Endothelial cell of umbilical vein (primary cell): ENCODE data around the gene MOB3A. TPM values are rescaled to one million over a fixed set of nuclear protein-coding genes. Genes with fewer than 3 reads are reported as not detected.

ENCODE experiments used
- BruUV-seq: library from RNA; stranded (reverse); fragments of 400-500 nt; replicated peaks from 2 replicates; lab custom pipeline; 2021; lab: Mats Ljungman, UMichigan
- CTCF ChIA-PET: fragments of 300-600, 350-600 bp; sonication (Branson Sonifier 250); formaldehyde crosslinking; loops from one replicate; lab custom pipeline; 2021; ENCODE audit warnings: antibody characterized with exemption, inconsistent platforms; lab: Charles Lee
- POLR2A ChIA-PET: fragments of 300-600, 350-600 bp; sonication (Branson Sonifier 250); formaldehyde crosslinking; loops from one replicate; lab custom pipeline; 2021; ENCODE audit warnings: antibody characterized with exemption, inconsistent platforms; lab: Charles Lee
- DNase-seq: peaks from one replicate; pipeline ENCODE4 v3.0.0-alpha.2; 2011; ENCODE audit warnings: low read depth, low spot score
- FAIRE-seq: peaks from 2 replicates; lab custom pipeline; 2011; peaks lifted over from hg19 to GRCh38; lab: Jason Lieb, UNC
- H2AFZ ChIP-seq: 2 replicates; pipeline ENCODE4 v1.6.0; 2012; ENCODE audit warnings: low read depth, low read length, control low read depth, inconsistent platforms
- H3K27ac ChIP-seq: 2 replicates; pipeline ENCODE4 v1.5.1; 2011; ENCODE audit warnings: low read depth, mild to moderate bottlenecking, control low read depth, low read length, moderate library complexity; ENCODE audit not compliant: insufficient read depth
- H3K27me3 ChIP-seq, 2 experiments: 2 replicates each; pipeline versions ENCODE4 v1.6.0 to v1.6.1; 2011; ENCODE audit warnings: low read length in 2 of 2, mixed read lengths in 1 of 2; ENCODE audit not compliant: control insufficient read depth in 2 of 2, insufficient read depth in 2 of 2
- H3K36me3 ChIP-seq, 2 experiments: 2 replicates in 1 of 2; 3 replicates in 1 of 2; pipeline ENCODE4 v1.5.1; 2011; ENCODE audit warnings: low read length in 2 of 2, mild to moderate bottlenecking in 1 of 2, moderate library complexity in 1 of 2; ENCODE audit not compliant: control insufficient read depth in 2 of 2, insufficient read depth in 2 of 2; ENCODE audit errors: extremely low read depth in 1 of 2
- H3K4me1 ChIP-seq: 3 replicates; pipeline ENCODE4 v1.5.1; 2011; ENCODE audit warnings: mild to moderate bottlenecking, low read length; ENCODE audit not compliant: control insufficient read depth, insufficient read depth; ENCODE audit errors: extremely low read depth
- H3K4me2 ChIP-seq: 2 replicates; pipeline ENCODE4 v1.6.1; 2011; ENCODE audit warnings: low read length, control low read depth, mixed read lengths; ENCODE audit not compliant: insufficient read depth
- H3K4me3 ChIP-seq, 3 experiments: fragments of 200-600 bp in 1 of 3; sonication (generic), shearing (Covaris generic) in 1 of 3; replicated peaks in 1 of 3; 2 replicates each; pipeline ENCODE4 v1.5.1; 2011 to 2016; ENCODE audit warnings: control low read depth in 3 of 3, low read length in 3 of 3, mild to moderate bottlenecking in 2 of 3, inconsistent platforms in 1 of 3, low read depth in 1 of 3, moderate library complexity in 1 of 3; ENCODE audit not compliant: insufficient read depth in 1 of 3
- H3K79me2 ChIP-seq: 2 replicates; pipeline ENCODE4 v1.6.0; 2012; ENCODE audit warnings: low read length, inconsistent platforms; ENCODE audit not compliant: control insufficient read depth, insufficient read depth
- H3K9ac ChIP-seq: replicated peaks from 2 replicates; pipeline ENCODE3; 2011; ENCODE audit warnings: low read length, control low read depth; ENCODE audit not compliant: insufficient read depth; ENCODE audit errors: extremely low read depth
- H3K9me1 ChIP-seq: replicated peaks from 3 replicates; pipeline ENCODE4 v1.6.0; 2011; ENCODE audit warnings: mild to moderate bottlenecking, low read length; ENCODE audit not compliant: control insufficient read depth, insufficient read depth; ENCODE audit errors: extremely low read depth
- H3K9me3 ChIP-seq: replicated peaks from 2 replicates; pipeline ENCODE4 v1.5.1; 2012; ENCODE audit warnings: low read length, inconsistent platforms; ENCODE audit not compliant: control insufficient read depth, insufficient read depth
- H4K20me1 ChIP-seq: replicated peaks from 2 replicates; pipeline ENCODE3; 2011; ENCODE audit warnings: mild to moderate bottlenecking, low read length; ENCODE audit not compliant: control insufficient read depth, insufficient read depth; ENCODE audit errors: extremely low read depth
- FOS ChIP-seq: IDR thresholded peaks from 2 replicates; pipeline ENCODE4 v1.6.1; 2011; ENCODE audit warnings: mild to moderate bottlenecking, low read length, moderate library complexity, borderline replicate concordance; ENCODE audit not compliant: insufficient read depth
- GATA2 ChIP-seq: IDR thresholded peaks from 2 replicates; pipeline ENCODE4 v1.7.0; 2011; ENCODE audit warnings: low read depth, mild to moderate bottlenecking, moderate library complexity, mixed read lengths, low read length; ENCODE audit not compliant: insufficient read length, insufficient read depth
- JUN ChIP-seq: IDR thresholded peaks from 2 replicates; pipeline ENCODE4 v1.6.1; 2011; ENCODE audit warnings: borderline replicate concordance, low read depth; ENCODE audit not compliant: insufficient read length, insufficient read depth
- MYC ChIP-seq: IDR thresholded peaks from one replicate; pipeline ENCODE4 v1.6.1; 2011; ENCODE audit warnings: mild to moderate bottlenecking, low read depth, low read length
- POLR2A ChIP-seq: IDR thresholded peaks from 2 replicates; pipeline ENCODE4 v1.6.1; 2012; ENCODE audit warnings: low read depth, mild to moderate bottlenecking, control low read depth, low read length
- POLR2AphosphoS5 ChIP-seq: IDR thresholded peaks from 2 replicates; pipeline ENCODE4 v1.6.1; 2012; ENCODE audit warnings: low read depth, mild to moderate bottlenecking, control low read depth, low read length, moderate library complexity; ENCODE audit not compliant: insufficient read depth
- dilution Hi-C: fragments of 300-500 bp; cut with MboI; formaldehyde crosslinking; loops from one replicate; pipeline ENCODE4 v1.15.0; 2019; ENCODE audit warnings: low sequenced_read_pairs; ENCODE audit not compliant: extremely low pct_ligation_motif_present
- intact Hi-C: fragments of 100-400 bp; cut with micrococcal nuclease; formaldehyde crosslinking; loops from one replicate; pipeline ENCODE4 v1.10.0; 2022
- polyA plus RNA-seq, 4 experiments: library from polyadenylated mRNA; depleted of rRNA in 3 of 4; stranded (reverse) in 3 of 4; unstranded in 1 of 4; fragments of >200 nt; gene quantifications; 2 replicates each; pipeline versions ENCODE4 v1.2.1 to v1.2.3, GENCODE V29; 2011 to 2012; ENCODE audit warnings: missing spikeins in 1 of 4
- total RNA-seq: library from RNA; stranded (reverse); gene quantifications from 2 replicates; pipeline ENCODE4 v1.2.3, GENCODE V29; 2021
- TF ChIP-seq, protein P1 (sequence below), 2 donors: IDR thresholded peaks; 1 replicate in 1 of 2; 2 replicates in 1 of 2; pipeline ENCODE4 v1.5.1; 2011; ENCODE audit warnings: low read length in 2 of 2, mild to moderate bottlenecking in 2 of 2, moderate library complexity in 2 of 2, control low read depth in 1 of 2, inconsistent platforms in 1 of 2, low read depth in 1 of 2; ENCODE audit not compliant: insufficient read depth in 1 of 2; ENCODE audit errors: extremely low read depth in 1 of 2
- TF ChIP-seq, protein P2 (sequence below): IDR thresholded peaks from 2 replicates; pipeline ENCODE4 v1.6.1; 2011; ENCODE audit not compliant: insufficient read depth, insufficient read length

MOB3A gene
- total and polyA plus RNA-seq, 2 donors (not counting 3 experiments of a cell fraction or from before 2014, with no cell fraction given): 46.5 to 59.7 TPM

DNA sequence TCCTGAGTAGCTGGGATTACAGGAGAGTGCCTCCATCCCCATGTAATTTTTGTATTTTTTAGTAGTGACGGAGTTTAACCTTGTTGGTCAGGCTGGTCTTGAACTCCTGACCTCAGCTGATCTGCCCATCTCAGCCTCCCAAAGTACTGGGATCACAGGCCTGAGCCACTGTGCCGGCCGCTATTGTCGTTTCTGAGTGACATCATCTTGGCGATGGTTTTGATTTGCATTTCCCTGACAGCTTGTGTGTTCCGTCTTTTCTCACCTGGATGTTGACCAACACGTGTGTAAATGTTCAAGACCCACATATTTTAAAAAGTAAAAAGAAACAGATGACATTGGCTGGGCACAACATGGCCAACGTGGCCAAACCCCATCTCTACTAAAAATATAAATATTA lies 32.3 kb downstream of the MOB3A start:
- Histone ChIP-seq H3K9ac (no peak overlapping the region), H3K4me1 (peaks cover 25% of the 10 kb centered on the region), H3K36me3 (no peaks in the 10 kb centered on the region), H3K79me2 (no peaks in the 10 kb centered on the region), H2AFZ (no peak overlapping the region), H3K4me2 (no peak overlapping the region), H3K27me3 (no peaks in the 10 kb centered on the region), H4K20me1 (no peaks in the 10 kb centered on the region), H3K9me1 (no peaks in the 10 kb centered on the region), H3K27ac (no peak overlapping the region), H3K9me3 (no peaks in the 10 kb centered on the region), H3K4me3 (no peak overlapping the region)
- no peak for TF ChIP-seq POLR2A
- TF ChIP-seq FOS: no peak
- TF ChIP-seq MYC: no peak
- BruUV-seq: no TSS peak
- intact Hi-C loops: no loop called here
- FAIRE-seq: no peak
- ChIA-PET CTCF (interaction anchor here (1.5 kb wide), 1 partner anchor 9 kb away, joined by 4 read pairs; no protein-coding TSS in a partner anchor), POLR2A (no interaction called here)
- dilution Hi-C loops: no loop called here
- DNase-seq: no peak

DNA sequence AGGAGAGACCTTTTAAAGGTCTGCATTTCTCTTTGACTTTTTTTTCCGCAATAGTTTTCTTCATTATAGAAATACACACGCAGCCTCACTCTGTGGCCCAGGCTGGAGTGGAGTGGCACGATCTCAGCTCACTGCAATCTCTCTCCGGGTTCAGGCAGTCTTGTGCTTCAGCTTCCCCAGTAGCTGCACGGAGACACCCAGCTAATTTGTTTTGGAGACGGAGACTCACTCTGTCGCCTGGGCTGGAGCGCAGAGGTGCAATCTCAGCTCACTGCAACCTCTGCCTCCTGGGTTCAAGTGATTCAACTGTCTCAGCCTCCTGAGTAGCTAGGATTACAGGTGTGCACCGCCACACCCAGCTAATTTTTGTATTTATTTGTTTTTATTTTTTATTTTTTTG lies 33.4 kb downstream of the MOB3A start:
- Histone ChIP-seq H4K20me1 (no peaks in the 10 kb centered on the region), H2AFZ (no peak overlapping the region), H3K27ac (no peak overlapping the region), H3K9ac (no peak overlapping the region), H3K4me3 (no peak overlapping the region), H3K27me3 (no peaks in the 10 kb centered on the region), H3K9me3 (no peaks in the 10 kb centered on the region), H3K9me1 (no peaks in the 10 kb centered on the region), H3K79me2 (no peaks in the 10 kb centered on the region), H3K4me2 (no peak overlapping the region), H3K4me1 (peaks cover 25% of the 10 kb centered on the region), H3K36me3 (no peaks in the 10 kb centered on the region)
- no TSS peak for BruUV-seq
- intact Hi-C loops: no loop called here
- FAIRE-seq (no peak), DNase-seq (no peak)
- CTCF ChIA-PET: interaction anchor here (1.5 kb wide), 1 partner anchor 10 kb away, joined by 4 read pairs; no protein-coding TSS in a partner anchor
- POLR2A ChIA-PET: no interaction called here
- TF ChIP-seq, protein P1, sequence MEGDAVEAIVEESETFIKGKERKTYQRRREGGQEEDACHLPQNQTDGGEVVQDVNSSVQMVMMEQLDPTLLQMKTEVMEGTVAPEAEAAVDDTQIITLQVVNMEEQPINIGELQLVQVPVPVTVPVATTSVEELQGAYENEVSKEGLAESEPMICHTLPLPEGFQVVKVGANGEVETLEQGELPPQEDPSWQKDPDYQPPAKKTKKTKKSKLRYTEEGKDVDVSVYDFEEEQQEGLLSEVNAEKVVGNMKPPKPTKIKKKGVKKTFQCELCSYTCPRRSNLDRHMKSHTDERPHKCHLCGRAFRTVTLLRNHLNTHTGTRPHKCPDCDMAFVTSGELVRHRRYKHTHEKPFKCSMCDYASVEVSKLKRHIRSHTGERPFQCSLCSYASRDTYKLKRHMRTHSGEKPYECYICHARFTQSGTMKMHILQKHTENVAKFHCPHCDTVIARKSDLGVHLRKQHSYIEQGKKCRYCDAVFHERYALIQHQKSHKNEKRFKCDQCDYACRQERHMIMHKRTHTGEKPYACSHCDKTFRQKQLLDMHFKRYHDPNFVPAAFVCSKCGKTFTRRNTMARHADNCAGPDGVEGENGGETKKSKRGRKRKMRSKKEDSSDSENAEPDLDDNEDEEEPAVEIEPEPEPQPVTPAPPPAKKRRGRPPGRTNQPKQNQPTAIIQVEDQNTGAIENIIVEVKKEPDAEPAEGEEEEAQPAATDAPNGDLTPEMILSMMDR (IDR thresholded peaks at IDR 0.05; ENCODE audit: extremely low read depth in 1 of 2, insufficient read depth in 1 of 2, low read depth in 1 of 2, low read length in 2 of 2): no peak
- TF ChIP-seq JUN (no peak), POLR2AphosphoS5 (no peak), POLR2A (no peak), GATA2 (no peak)
- TF ChIP-seq, protein P2, sequence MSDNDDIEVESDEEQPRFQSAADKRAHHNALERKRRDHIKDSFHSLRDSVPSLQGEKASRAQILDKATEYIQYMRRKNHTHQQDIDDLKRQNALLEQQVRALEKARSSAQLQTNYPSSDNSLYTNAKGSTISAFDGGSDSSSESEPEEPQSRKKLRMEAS: no peak
- dilution Hi-C loops: no loop called here
